Thoracic aorta (tissue), 2 donors: ENCODE measurements around the gene GLYR1. TPM values are rescaled to one million over a fixed set of nuclear protein-coding genes. Genes with fewer than 3 reads are reported as not detected.

Source experiments
- ATAC-seq: fragments of 150-250 bp; one replicate; pipeline ENCODE4 v1.8.0; 2017; ENCODE audit warnings: low read depth; ENCODE audit not compliant: insufficient number of reproducible peaks, low FRiP score
- DNase-seq: peaks from one replicate; pipeline ENCODE4 v3.0.0-alpha.2; 2020; ENCODE audit warnings: low spot score
- H3K27ac ChIP-seq, 2 donors: fragments of 200-600 bp; sonication (generic); 1 replicate in 1 of 2; 2 replicates in 1 of 2; pipeline ENCODE4 v1.5.1; 2016; ENCODE audit warnings: mild to moderate bottlenecking in 2 of 2, moderate library complexity in 2 of 2
- H3K27me3 ChIP-seq: fragments of 200-600 bp; sonication (generic); replicated peaks from 2 replicates; pipeline ENCODE4 v1.6.0; 2016; ENCODE audit warnings: mild to moderate bottlenecking; ENCODE audit not compliant: insufficient read depth
- H3K36me3 ChIP-seq: fragments of 200-600 bp; sonication (generic); one replicate; pipeline ENCODE4 v1.5.1; 2016
- H3K4me1 ChIP-seq, 2 donors: fragments of 200-600 bp; sonication (generic); 1 replicate in 1 of 2; 2 replicates in 1 of 2; pipeline versions ENCODE4 v1.5.1 to v1.6.0; 2016; ENCODE audit warnings: low read depth in 2 of 2, mild to moderate bottlenecking in 1 of 2; ENCODE audit not compliant: control insufficient read depth in 1 of 2
- H3K4me3 ChIP-seq: fragments of 200-600 bp; sonication (generic); 2 replicates; pipeline ENCODE4 v1.5.1; 2016; ENCODE audit warnings: mild to moderate bottlenecking
- H3K9me3 ChIP-seq: fragments of 200-600 bp; sonication (generic); 2 replicates; pipeline ENCODE4 v1.5.1; 2016
- total RNA-seq, 2 donors: library from RNA; depleted of rRNA; stranded (reverse); fragments of >200 nt; gene quantifications; one replicate each; pipeline versions ENCODE4 v1.1.0 to v1.2.3, GENCODE V29; 2016
- TF ChIP-seq, protein P1 (sequence below): fragments of 200-600 bp; sonication (generic); IDR thresholded peaks from one replicate; pipeline ENCODE4 v1.5.1; 2019; ENCODE audit warnings: antibody characterized with exemption

The GLYR1 gene
- total RNA-seq, 2 donors from 2014 or later, result 28.4 to 59.5 TPM

DNA sequence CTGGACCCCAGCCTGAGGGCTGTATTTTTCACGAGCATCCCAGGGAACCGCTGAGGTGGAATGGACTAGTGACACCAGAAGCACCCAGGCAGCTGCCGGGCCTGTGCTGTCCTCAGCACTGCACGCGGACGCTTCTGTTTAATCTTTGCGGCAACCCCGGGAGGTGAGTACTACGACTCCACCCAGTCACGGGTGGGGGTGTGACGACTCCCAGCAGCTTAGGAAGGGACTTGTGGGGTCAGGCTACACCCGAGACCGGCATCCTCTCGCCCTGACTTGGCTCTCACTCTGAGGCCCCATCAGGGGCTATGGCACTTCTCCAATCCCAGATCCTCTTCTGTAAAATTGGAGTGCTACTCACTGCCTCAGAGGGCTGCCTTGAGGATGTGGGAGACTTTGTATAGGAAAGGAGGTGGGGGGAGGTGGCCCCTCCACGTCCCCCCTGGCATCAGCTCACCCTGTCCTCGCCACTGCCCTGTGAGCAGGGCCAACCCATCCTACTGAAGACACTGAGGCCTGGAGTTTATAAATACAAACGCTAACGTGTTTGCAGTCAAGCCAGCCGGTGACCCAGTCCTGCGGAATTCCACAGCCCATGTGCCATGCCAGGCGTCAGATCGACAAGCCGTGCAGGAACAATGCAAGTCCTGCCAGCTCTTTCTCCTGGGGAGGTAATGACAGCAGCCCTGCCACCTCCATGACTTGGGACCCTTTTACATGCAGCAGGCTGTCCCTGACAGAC is 45.4 kb upstream of the GLYR1 start:
- DNase-seq, result no peak
- no peaks in the 10 kb centered on the region for H3K9me3 ChIP-seq
- TF ChIP-seq, protein P1, sequence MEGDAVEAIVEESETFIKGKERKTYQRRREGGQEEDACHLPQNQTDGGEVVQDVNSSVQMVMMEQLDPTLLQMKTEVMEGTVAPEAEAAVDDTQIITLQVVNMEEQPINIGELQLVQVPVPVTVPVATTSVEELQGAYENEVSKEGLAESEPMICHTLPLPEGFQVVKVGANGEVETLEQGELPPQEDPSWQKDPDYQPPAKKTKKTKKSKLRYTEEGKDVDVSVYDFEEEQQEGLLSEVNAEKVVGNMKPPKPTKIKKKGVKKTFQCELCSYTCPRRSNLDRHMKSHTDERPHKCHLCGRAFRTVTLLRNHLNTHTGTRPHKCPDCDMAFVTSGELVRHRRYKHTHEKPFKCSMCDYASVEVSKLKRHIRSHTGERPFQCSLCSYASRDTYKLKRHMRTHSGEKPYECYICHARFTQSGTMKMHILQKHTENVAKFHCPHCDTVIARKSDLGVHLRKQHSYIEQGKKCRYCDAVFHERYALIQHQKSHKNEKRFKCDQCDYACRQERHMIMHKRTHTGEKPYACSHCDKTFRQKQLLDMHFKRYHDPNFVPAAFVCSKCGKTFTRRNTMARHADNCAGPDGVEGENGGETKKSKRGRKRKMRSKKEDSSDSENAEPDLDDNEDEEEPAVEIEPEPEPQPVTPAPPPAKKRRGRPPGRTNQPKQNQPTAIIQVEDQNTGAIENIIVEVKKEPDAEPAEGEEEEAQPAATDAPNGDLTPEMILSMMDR, result no peak
- no peaks in the 10 kb centered on the region for H3K27me3 ChIP-seq
- H3K36me3 ChIP-seq, result peaks cover 33% of the 10 kb centered on the region
- no peak overlapping the region for H3K4me3 ChIP-seq
- ATAC-seq, result no peak
- H3K27ac ChIP-seq, result no peak overlapping the region
- H3K4me1 ChIP-seq, result no peaks in the 10 kb centered on the region

GRCh38 chr16:4891886-4892216 is 44.8 kb upstream of the GLYR1 start:
- no peak overlapping the region for H3K27ac ChIP-seq
- H3K4me3 ChIP-seq, result no peak overlapping the region
- no peaks in the 10 kb centered on the region for H3K9me3 ChIP-seq
- no peak for ATAC-seq
- no peaks in the 10 kb centered on the region for H3K27me3 ChIP-seq
- H3K36me3 ChIP-seq, result peaks cover 40% of the 10 kb centered on the region
- H3K4me1 ChIP-seq, result no peaks in the 10 kb centered on the region
- TF ChIP-seq, protein P1, result no peak
- DNase-seq, result no peak

DNA sequence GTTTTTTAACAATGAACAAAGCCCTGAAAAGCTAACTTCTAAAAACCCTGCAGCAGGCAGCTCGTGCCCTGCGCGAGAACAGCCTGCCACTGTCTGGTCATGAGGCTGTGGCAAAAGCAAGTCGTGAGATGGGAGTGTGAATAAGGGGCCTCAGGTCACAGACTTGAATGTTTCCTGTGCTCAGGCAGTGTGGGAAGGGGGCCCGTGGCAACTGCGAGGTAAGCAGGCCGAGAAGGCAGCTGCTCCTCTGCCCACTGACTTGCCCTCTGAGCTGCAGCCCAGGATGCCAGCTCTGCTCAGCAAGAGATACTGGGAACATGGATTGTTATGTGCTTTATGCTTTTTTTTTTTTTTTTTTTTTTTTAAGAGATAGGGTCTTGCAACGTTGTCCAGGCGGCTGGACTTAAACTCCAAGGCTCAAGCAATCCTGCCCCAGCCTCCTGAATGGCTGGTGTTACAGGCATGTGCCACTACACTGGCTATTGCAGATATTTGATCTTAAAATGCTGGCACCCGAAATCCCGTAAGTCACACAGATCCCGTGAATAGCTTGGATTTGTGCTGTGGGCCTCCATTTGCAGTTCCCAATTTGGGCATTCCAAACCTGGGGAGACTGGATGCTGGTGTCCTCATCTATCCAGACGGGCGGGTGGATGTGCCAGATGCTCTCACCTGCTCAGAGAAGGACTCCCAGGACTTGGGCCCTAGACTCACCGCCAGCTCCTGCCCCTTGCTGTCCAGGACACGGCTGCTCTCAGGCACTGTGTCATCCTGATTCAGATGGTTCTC is 44.2 kb upstream of the GLYR1 start:
- no peak overlapping the region for H3K4me3 ChIP-seq
- H3K27me3 ChIP-seq, result no peaks in the 10 kb centered on the region
- ATAC-seq (no peak), DNase-seq (no peak)
- no peak overlapping the region for H3K27ac ChIP-seq
- H3K4me1 ChIP-seq, result no peaks in the 10 kb centered on the region
- no peaks in the 10 kb centered on the region for H3K9me3 ChIP-seq
- peaks cover 45% of the 10 kb centered on the region for H3K36me3 ChIP-seq
- TF ChIP-seq, protein P1, result no peak

- no peaks in the 10 kb centered on the region for H3K27me3 ChIP-seq
- no peak overlapping the region for H3K27ac ChIP-seq
- TF ChIP-seq, protein P1, result no peak
- H3K9me3 ChIP-seq, result no peaks in the 10 kb centered on the region
- H3K36me3 ChIP-seq, result peaks cover 51% of the 10 kb centered on the region
- no peaks in the 10 kb centered on the region for H3K4me1 ChIP-seq
- DNase-seq, result no peak
- H3K4me3 ChIP-seq, result no peak overlapping the region
- ATAC-seq, result no peak
These were observed 43.6 kb upstream of the GLYR1 start for GRCh38 chr16:4890686-4891085.

DNA sequence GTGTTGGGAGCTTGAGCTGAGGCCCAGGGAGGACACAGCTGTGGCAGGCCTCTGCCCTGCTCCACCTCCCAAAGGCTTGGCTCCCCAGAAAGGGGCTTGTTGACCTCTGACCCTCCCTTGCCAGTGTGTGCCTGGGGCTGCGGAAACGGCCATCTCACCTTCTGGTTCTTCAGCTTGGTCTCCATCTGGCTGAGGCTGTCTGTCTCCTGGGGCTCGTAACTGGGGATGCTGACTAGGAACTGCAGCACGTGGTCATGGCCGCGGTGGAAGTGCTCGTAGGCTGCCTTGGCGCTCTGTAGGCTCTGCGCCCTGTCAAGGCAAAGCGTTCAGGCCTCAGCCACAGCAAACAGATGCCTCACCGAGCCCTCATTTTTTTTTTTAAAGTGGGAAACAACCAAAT is 42.9 kb upstream of the GLYR1 start:
- Histone ChIP-seq H3K4me3 (no peak overlapping the region), H3K27me3 (no peaks in the 10 kb centered on the region), H3K9me3 (no peaks in the 10 kb centered on the region), H3K27ac (no peak overlapping the region), H3K36me3 (peaks cover 57% of the 10 kb centered on the region), H3K4me1 (no peaks in the 10 kb centered on the region)
- DNase-seq (no peak), ATAC-seq (no peak)
- TF ChIP-seq, protein P1, result no peak
